Measurements from ENCODE around the gene TSPAN14. TPM values are rescaled to one million over a fixed set of nuclear protein-coding genes. Genes with fewer than 3 reads are reported as not detected.
A peak's percentile ranks its signal among the peaks of the same experiment; 100 is the strongest.

TSPAN14 gene
- total RNA-seq, 2 donors from 2014 or later: 24.2 to 34.7 TPM

- H3K27me3 ChIP-seq: no peaks in the 10 kb centered on the region
- no peak for DNase-seq (ENCODE audit: low spot score)
- TF ChIP-seq CTCF (IDR thresholded peaks at IDR 0.05): no peak
- H3K9me3 ChIP-seq: no peaks in the 10 kb centered on the region
- no peaks in the 10 kb centered on the region for H3K36me3 ChIP-seq
- H3K27ac ChIP-seq: no peak overlapping the region
- no peak overlapping the region for H3K4me3 ChIP-seq
- peaks cover 0 to 32% of the 10 kb centered on the region in 2 donors for H3K4me1 ChIP-seq
Measured at GRCh38 chr10:80449520-80449919, 4.6 kb upstream of the TSPAN14 start.

- peaks cover 0 to 26% of the 10 kb centered on the region in 2 donors for H3K4me1 ChIP-seq
- H3K36me3 ChIP-seq: no peaks in the 10 kb centered on the region
- H3K27me3 ChIP-seq: no peaks in the 10 kb centered on the region
- no peaks in the 10 kb centered on the region for H3K9me3 ChIP-seq
- no peak for TF ChIP-seq CTCF (IDR thresholded peaks at IDR 0.05)
- H3K27ac ChIP-seq: no peak overlapping the region
- H3K4me3 ChIP-seq: no peak overlapping the region
- DNase-seq (ENCODE audit: low spot score): no peak
Measured at GRCh38 chr10:80451132-80451531, 3.0 kb upstream of the TSPAN14 start.

- Histone ChIP-seq H3K4me1 (peaks cover 0 to 36% of the 10 kb centered on the region in 2 donors), H3K27me3 (no peaks in the 10 kb centered on the region), H3K4me3 (no peak overlapping the region), H3K36me3 (no peaks in the 10 kb centered on the region), H3K9me3 (no peaks in the 10 kb centered on the region), H3K27ac (no peak overlapping the region)
- TF ChIP-seq CTCF (IDR thresholded peaks at IDR 0.05): no peak
- DNase-seq (ENCODE audit: low spot score): no peak
Measured at GRCh38 chr10:80452069-80452468, 2.0 kb upstream of the TSPAN14 start.

GRCh38 chr10:80452640-80453039 is 1.5 kb upstream of the TSPAN14 start:
- Histone ChIP-seq H3K36me3 (no peaks in the 10 kb centered on the region), H3K27ac (peak overlapping the region; percentile 85 to 92), H3K27me3 (no peaks in the 10 kb centered on the region), H3K4me1 (peaks cover 0 to 41% of the 10 kb centered on the region in 2 donors), H3K4me3 (no peak overlapping the region), H3K9me3 (no peaks in the 10 kb centered on the region)
- DNase-seq (ENCODE audit: low spot score): no peak
- TF ChIP-seq CTCF (IDR thresholded peaks at IDR 0.05): no peak

- Histone ChIP-seq H3K27ac (peak overlapping the region; percentile 85 to 92), H3K4me1 (peaks cover 0 to 47% of the 10 kb centered on the region in 2 donors), H3K4me3 (peak overlapping the region; percentile 41 to 49), H3K27me3 (no peaks in the 10 kb centered on the region), H3K9me3 (no peaks in the 10 kb centered on the region), H3K36me3 (no peaks in the 10 kb centered on the region)
- no peak for DNase-seq (ENCODE audit: low spot score)
- TF ChIP-seq CTCF (IDR thresholded peaks at IDR 0.05): no peak
Measured at GRCh38 chr10:80453056-80453841, 861 bp upstream of the TSPAN14 start.
